Kidney glomerular epithelial cell (primary cell): ENCODE results near the gene SMS.

ENCODE experiments used
- DNase-seq: peaks from one replicate; lab custom pipeline; 2025; lab: John Stamatoyannopoulos, UW

SMS gene

GRCh38 chrX:21982311-21982710 is 41.8 kb downstream of the SMS start:
- DNase-seq: no peak

- DNase-seq: peak; percentile 55
These were observed 44.8 kb downstream of the SMS start for GRCh38 chrX:21985332-21985777.

- DNase-seq: no peak
These were observed 46.1 kb downstream of the SMS start for GRCh38 chrX:21986596-21986995.

- no peak for DNase-seq
These were observed 48.9 kb downstream of the SMS start for GRCh38 chrX:21989384-21989783.

- no peak for DNase-seq
These were observed 50.3 kb downstream of the SMS start for GRCh38 chrX:21990832-21991231.

- DNase-seq: no peak
These were observed 51.0 kb downstream of the SMS start for GRCh38 chrX:21991504-21991903.

GRCh38 chrX:21993265-21993664 is 52.8 kb downstream of the SMS start:
- no peak for DNase-seq

GRCh38 chrX:21996872-21997455 is 56.5 kb downstream of the SMS start:
- DNase-seq: no peak

GRCh38 chrX:21998037-21998436 is 57.5 kb downstream of the SMS start:
- DNase-seq: no peak

- DNase-seq: no peak
These were observed 64.4 kb downstream of the SMS start for GRCh38 chrX:22004866-22005265.

- no peak for DNase-seq
These were observed 71.5 kb downstream of the SMS start for GRCh38 chrX:22012051-22012450.

GRCh38 chrX:22012931-22013330 is 72.4 kb downstream of the SMS start:
- no peak for DNase-seq

GRCh38 chrX:22015139-22015750 is 74.7 kb downstream of the SMS start:
- no peak for DNase-seq

GRCh38 chrX:22021751-22022324 is 81.3 kb downstream of the SMS start:
- no peak for DNase-seq

GRCh38 chrX:22024577-22024976 is 84.1 kb downstream of the SMS start:
- DNase-seq: no peak

- DNase-seq: no peak
These were observed 85.2 kb downstream of the SMS start for GRCh38 chrX:22025751-22026150.

- DNase-seq: no peak
These were observed 86.2 kb downstream of the SMS start for GRCh38 chrX:22026731-22027130.

- DNase-seq: no peak
These were observed 91.6 kb downstream of the SMS start, which contains the start of gene PHEX for GRCh38 chrX:22032084-22032483. PHEX (plus strand) TSS chrX:22032325; CDS start chrX:22033006, 681 bp downstream.

GRCh38 chrX:22032506-22032905 is 92.0 kb downstream of the SMS start:
- no peak for DNase-seq

GRCh38 chrX:22033818-22034217 is 93.3 kb downstream of the SMS start:
- DNase-seq: no peak

- DNase-seq: no peak
These were observed 94.7 kb downstream of the SMS start for GRCh38 chrX:22035236-22035635.

GRCh38 chrX:22037225-22037624 is 96.7 kb downstream of the SMS start:
- peak; percentile 2 for DNase-seq

- no peak for DNase-seq
These were observed 97.5 kb downstream of the SMS start for GRCh38 chrX:22037911-22038537.
